ENCODE data around the gene ESYT3.

DNA sequence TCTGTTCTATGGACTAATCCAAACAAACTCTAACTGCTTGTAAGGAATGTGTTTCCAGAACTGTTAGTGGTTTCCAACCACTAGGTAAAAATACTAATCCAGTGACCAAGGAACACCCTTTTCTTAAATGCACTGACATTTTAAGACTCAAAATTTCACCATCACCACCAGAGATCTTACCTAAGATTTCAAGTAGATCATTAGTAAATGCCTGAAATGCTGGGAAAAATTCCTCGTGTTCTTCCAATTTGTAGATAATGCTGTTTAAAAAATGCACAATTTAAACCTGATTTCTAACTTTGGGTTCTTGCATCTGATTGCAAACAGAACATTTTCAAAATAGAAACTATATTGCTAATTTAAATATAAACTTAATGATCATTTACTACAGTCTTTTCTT is 63.4 kb downstream of the ESYT3 start:
- TF ChIP-seq CREB1 (CRISPR knock-in tag; IDR thresholded peaks at IDR 0.05; ENCODE audit: low read depth) (no peak), STAT1 (IDR thresholded peaks at IDR 0.05; ENCODE audit: unreplicated experiment) (no peak)
- TF ChIP-seq, protein P1, sequence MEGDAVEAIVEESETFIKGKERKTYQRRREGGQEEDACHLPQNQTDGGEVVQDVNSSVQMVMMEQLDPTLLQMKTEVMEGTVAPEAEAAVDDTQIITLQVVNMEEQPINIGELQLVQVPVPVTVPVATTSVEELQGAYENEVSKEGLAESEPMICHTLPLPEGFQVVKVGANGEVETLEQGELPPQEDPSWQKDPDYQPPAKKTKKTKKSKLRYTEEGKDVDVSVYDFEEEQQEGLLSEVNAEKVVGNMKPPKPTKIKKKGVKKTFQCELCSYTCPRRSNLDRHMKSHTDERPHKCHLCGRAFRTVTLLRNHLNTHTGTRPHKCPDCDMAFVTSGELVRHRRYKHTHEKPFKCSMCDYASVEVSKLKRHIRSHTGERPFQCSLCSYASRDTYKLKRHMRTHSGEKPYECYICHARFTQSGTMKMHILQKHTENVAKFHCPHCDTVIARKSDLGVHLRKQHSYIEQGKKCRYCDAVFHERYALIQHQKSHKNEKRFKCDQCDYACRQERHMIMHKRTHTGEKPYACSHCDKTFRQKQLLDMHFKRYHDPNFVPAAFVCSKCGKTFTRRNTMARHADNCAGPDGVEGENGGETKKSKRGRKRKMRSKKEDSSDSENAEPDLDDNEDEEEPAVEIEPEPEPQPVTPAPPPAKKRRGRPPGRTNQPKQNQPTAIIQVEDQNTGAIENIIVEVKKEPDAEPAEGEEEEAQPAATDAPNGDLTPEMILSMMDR (conservative IDR thresholded peaks at IDR 0.05; ENCODE audit: low read depth in 2 of 2), result no peak
